RWPE2 (cell line): ENCODE results near the gene KDELR1.
"Not testable (repeated sequence)": the region's sequence is repeated elsewhere in the genome, so short reads cannot be mapped to it uniquely, and the experiment has no call there.

ENCODE experiments used
- ATAC-seq: fragments of 200-7000 bp; cut with Tn5 transposase; 3 replicates; pipeline ENCODE4 v1.9.1; 2021; ENCODE audit warnings: low read depth
- DNase-seq: peaks from one replicate; pipeline ENCODE4 v3.0.0-alpha.2; 2020; ENCODE audit warnings: low spot score
- H3K27ac ChIP-seq: fragments of 450-650 bp; 2 replicates; pipeline ENCODE4 v1.5.1; 2017; ENCODE audit warnings: mild to moderate bottlenecking; ENCODE audit not compliant: poor library complexity, severe bottlenecking
- H3K27me3 ChIP-seq: fragments of 250-450 bp; sonication (Bioruptor Pico); 2 replicates; pipeline ENCODE4 v1.5.1; 2021; ENCODE audit warnings: mild to moderate bottlenecking, moderate library complexity; ENCODE audit not compliant: insufficient read depth, poor library complexity, severe bottlenecking
- H3K36me3 ChIP-seq: fragments of 250-450 bp; sonication (Bioruptor Pico); 2 replicates; pipeline ENCODE4 v1.5.1; 2020; ENCODE audit warnings: low read depth, mild to moderate bottlenecking, moderate library complexity
- H3K4me1 ChIP-seq: fragments of 250-450 bp; sonication (Bioruptor Pico); 2 replicates; pipeline ENCODE4 v1.5.1; 2021; ENCODE audit warnings: mild to moderate bottlenecking, moderate library complexity; ENCODE audit not compliant: insufficient read depth, poor library complexity, severe bottlenecking
- H3K4me3 ChIP-seq: fragments of 250-450 bp; sonication (Bioruptor Pico); 2 replicates; pipeline ENCODE4 v1.5.1; 2021; ENCODE audit warnings: mild to moderate bottlenecking, moderate library complexity; ENCODE audit not compliant: severe bottlenecking
- H3K9me3 ChIP-seq: fragments of 250-450 bp; sonication (Bioruptor Pico); 2 replicates; pipeline ENCODE4 v1.5.1; 2021; ENCODE audit warnings: mild to moderate bottlenecking, moderate library complexity; ENCODE audit not compliant: severe bottlenecking
- CTCF ChIP-seq: fragments of 450-650 bp; IDR thresholded peaks from one replicate; pipeline ENCODE4 v1.5.1; 2017; ENCODE audit warnings: mild to moderate bottlenecking, moderate library complexity; ENCODE audit not compliant: poor library complexity, severe bottlenecking

Gene KDELR1

GRCh38 chr19:48395170-48395455 is 3.8 kb upstream of the KDELR1 start:
- DNase-seq (no peak), ATAC-seq (no peak)
- H3K27ac ChIP-seq: no peak overlapping the region
- no peak overlapping the region for H3K4me3 ChIP-seq
- peaks cover 6% of the 10 kb centered on the region for H3K4me1 ChIP-seq
- peaks cover 8% of the 10 kb centered on the region for H3K27me3 ChIP-seq
- H3K9me3 ChIP-seq: no peaks in the 10 kb centered on the region
- TF ChIP-seq CTCF: no peak
- H3K36me3 ChIP-seq: no peaks in the 10 kb centered on the region

GRCh38 chr19:48394331-48395169 is 3.2 kb upstream of the KDELR1 start:
- Histone ChIP-seq H3K4me3 (peak overlapping the region; percentile 9), H3K36me3 (no peaks in the 10 kb centered on the region; the same call in 1 of the 2 replicates), H3K27me3 (peaks cover 8% of the 10 kb centered on the region), H3K4me1 (peaks cover 5% of the 10 kb centered on the region), H3K27ac (no peak overlapping the region), H3K9me3 (no peaks in the 10 kb centered on the region)
- no peak for DNase-seq
- peak; percentile 15; the same call in 2 of the 3 replicates for ATAC-seq
- no peak for TF ChIP-seq CTCF

GRCh38 chr19:48393559-48394330 is 2.4 kb upstream of the KDELR1 start, which contains the start of gene GRIN2D:
Gene GRIN2D, plus strand, starts transcription at chr19:48393668. Its CDS starts 4,725 bp downstream, at chr19:48398393.
- peaks cover 2% of the 10 kb centered on the region for H3K4me1 ChIP-seq
- no peak for TF ChIP-seq CTCF
- peaks cover 8% of the 10 kb centered on the region for H3K27me3 ChIP-seq
- no peaks in the 10 kb centered on the region for H3K9me3 ChIP-seq
- DNase-seq (no peak), ATAC-seq (peak; percentile 24)
- peaks cover 8% of the 10 kb centered on the region for H3K36me3 ChIP-seq
- peak within 1 kb of the TSS; percentile 16 for H3K4me3 ChIP-seq
- H3K27ac ChIP-seq: no peak within 1 kb of the TSS

GRCh38 chr19:48392860-48393558 is 1.7 kb upstream of the KDELR1 start:
- H3K36me3 ChIP-seq: peaks cover 15% of the 10 kb centered on the region
- H3K9me3 ChIP-seq: no peaks in the 10 kb centered on the region
- H3K4me3 ChIP-seq: peak overlapping the region; percentile 16
- ATAC-seq: no peak
- no peak for DNase-seq
- peaks cover 8% of the 10 kb centered on the region for H3K27me3 ChIP-seq
- H3K27ac ChIP-seq: no peak overlapping the region
- TF ChIP-seq CTCF: no peak
- peaks cover 2% of the 10 kb centered on the region for H3K4me1 ChIP-seq

- not testable (repeated sequence) for H3K9me3 ChIP-seq, H3K27ac ChIP-seq, ATAC-seq, H3K4me3 ChIP-seq, H3K4me1 ChIP-seq, H3K27me3 ChIP-seq, DNase-seq
- peaks cover 24% of the 10 kb centered on the region for H3K36me3 ChIP-seq
Observed at GRCh38 chr19:48392006-48392344, 624 bp upstream of the KDELR1 start.
